LHCN-M2 (cell line): Measurements from ENCODE around the gene MLPH. TPM values are rescaled to one million over a fixed set of nuclear protein-coding genes. Genes with fewer than 3 reads are reported as not detected.

Experiments
- DNase-seq: peaks from one replicate; pipeline ENCODE4 v3.0.0-alpha.2; 2012; ENCODE audit warnings: low read depth
- total RNA-seq: library from RNA; depleted of rRNA; stranded (reverse); fragments of >200 nt; gene quantifications from 2 replicates; pipeline ENCODE4 v1.2.3, GENCODE V29; 2014; rRNA removed

MLPH gene
- total RNA-seq, 1 experiment from 2014 or later = 145 TPM

DNA sequence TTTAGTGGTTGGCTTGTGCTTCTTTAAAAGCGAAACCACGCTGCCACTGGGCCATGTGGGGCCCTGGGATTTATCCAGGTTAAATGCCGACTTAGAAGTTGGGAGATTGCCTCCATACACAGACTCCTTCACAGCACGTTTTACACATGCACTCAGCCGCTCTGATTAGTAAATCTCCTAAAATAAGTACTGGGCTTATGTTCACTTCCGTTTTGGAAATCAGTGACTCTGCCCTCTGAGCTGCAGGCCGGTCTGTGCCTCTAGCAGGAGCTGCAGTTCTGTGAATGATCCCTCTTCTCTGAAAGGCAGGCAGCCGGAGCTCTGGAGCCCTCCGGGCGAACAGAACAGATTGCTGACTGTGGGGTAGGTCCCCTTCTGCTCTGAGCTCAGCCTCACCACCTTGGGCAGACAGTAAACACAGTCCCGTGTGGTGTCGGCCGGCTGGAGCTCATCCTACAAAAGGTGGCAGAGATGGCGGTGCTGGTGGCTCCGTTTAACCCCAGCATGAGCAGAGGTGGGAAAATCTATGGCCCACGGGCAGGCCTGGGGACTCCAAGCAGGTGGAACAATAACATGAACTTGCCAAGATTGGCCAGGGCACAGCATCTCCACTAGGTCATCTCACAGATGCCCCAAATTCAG is 113.3 kb downstream of the MLPH start:
- peak; percentile 78 for DNase-seq

DNA sequence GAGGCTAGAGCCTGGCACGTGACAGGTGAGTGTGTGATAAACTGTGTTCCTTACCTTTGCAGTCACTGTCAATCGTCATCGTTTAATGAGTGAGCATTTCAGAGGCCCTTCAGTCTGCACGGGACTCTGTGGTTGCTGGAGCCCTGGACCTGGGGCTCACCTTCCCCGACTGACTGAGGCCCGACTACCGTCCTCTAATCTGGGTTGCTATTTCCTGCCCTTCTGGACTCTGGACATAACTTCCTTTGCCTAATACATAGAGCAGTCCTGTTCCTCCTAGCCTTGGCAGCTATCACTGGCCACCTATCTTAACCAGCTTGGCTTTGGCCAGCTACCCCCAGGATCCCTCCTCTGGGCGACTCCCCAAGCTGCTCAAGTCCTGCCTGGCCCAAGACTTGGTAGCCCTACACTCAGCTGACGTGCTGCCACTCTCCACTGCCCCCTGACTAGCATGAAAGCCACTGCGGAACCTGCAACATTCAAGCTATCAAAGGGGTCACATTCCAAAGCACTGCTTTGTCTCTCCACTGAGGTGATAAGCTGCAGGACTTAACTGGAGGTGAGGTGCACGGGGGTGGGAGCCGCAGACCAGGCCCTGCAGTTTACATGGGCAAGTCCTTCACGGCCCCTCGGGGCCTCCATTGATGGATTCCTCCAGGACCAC is 114.5 kb downstream of the MLPH start:
- DNase-seq = no peak

DNA sequence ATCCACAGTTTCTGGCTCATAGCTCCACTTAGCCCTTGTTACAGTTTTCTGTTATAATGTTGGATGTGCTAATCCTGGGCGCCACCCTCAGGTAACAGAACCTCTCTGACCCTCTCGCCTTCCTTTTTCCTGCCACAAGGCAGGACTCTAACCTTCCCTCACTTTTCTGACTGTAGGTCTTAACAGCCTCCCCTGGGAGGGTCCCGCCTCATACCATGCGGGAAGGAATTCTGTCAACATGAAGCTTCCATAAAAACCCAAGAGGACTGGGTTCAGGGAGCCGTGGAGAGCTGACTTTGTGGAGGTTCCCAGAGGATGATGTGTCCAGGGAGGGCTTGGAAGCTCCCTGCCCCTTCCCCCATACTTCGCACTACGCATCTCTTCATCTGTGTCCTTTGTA is 115.4 kb downstream of the MLPH start:
- no peak for DNase-seq

DNA sequence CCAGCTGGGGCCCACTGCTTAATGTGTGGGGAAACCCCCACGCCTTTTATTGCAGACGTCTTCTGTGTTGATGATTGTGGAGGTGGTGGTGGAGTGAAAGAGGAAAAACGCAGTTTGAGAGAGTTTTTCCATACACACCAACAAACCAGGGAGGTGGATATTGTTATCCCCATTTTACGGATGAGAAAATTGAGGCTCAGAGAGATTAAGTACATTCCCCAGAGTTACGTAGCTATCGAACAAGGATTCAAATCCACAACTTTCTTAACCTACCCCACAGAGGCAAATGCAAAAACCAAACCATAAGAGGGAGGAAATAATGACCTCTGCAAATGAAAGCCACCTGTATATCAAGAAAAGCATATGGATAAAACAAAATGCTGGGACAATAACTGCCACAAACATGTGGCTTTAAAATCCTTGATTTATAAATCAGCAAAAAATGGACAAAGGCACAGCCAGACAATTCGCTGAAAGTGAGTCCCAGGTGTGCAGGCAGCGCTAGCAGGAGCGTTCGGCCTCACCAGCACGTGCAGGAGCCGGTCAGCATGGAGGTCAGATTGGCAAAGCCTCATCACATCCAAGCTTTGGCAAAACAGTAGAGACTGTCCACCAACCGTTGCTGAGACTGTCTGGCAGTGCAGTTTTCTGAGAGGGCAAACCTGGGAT is 116.1 kb downstream of the MLPH start:
- DNase-seq = no peak

DNA sequence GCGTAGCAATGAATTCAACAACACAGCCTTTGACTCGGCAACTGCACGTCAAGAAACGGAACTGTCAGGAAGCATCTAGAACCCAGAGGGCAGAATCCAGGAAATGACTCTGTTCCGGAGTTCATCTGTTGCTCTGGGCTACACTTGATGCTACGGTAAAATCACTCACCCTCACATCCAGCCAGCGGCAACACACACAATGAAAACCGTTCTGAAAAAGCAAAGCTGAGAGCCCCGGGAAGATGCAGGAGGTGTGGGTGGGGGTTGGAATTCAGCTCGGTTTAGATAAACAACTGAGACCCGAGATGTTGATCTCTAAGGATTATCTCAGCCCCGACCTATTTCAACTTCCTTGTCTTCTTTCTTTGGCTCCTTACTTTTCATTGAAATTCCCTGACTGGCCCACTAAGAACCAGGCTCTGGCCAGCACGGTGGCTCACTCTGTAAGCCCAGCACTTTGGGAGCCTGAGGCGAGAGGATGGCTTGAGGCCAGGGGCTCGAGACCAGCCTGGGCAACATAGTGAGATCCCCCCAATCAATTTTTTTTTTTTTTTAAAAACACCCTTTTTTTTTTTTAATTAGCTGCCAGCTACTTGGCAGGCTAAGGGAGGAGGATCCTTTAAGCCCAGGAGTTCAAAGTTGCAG is 116.8 kb downstream of the MLPH start:
- peak; percentile 56 for DNase-seq

DNA sequence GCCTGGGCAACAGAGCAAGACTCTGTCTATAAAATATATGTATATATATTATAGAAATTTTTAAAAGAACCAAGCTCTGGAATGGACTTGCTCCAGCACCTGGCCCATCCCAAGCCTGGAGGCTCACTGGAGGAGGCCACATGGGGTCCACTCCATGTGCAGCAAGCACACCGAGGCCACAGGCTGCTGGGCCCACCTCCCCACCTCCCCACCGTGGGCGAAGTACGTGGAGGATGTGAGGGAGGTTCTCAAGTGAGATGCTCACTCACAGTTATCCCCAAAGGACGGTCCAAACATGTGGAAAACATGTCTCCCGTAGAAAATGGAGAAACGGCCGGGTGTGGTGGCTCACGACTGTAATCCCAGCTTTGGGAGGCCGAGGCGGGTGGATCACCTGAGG is 117.3 kb downstream of the MLPH start:
- DNase-seq = no peak

Other genes starting within 250 kb of the MLPH start
- 5.2 and 9.2 TPM in 2 replicates for gene COL6A3, start 73.1 kb upstream of the MLPH start, total RNA-seq
- not detected in 2 replicates for gene PRLH, start 79.3 kb downstream of the MLPH start, total RNA-seq
- 0.19 and 2.0 TPM in 2 replicates for gene RAB17, start 103.5 kb downstream of the MLPH start, total RNA-seq
- 42.1 and 60.7 TPM in 2 replicates for gene LRRFIP1, start 140.3 kb downstream of the MLPH start, total RNA-seq